Body of pancreas (tissue), 4 donors: Measurements from ENCODE around the gene GLOD5. TPM values are rescaled to one million over a fixed set of nuclear protein-coding genes. Genes with fewer than 3 reads are reported as not detected.
A peak's percentile ranks its signal among the peaks of the same experiment; 100 is the strongest.

Source experiments
- ATAC-seq: fragments of 150-250 bp; one replicate; pipeline ENCODE4 v1.9.1; 2016
- DNase-seq, 4 donors: peaks; one replicate each; pipeline ENCODE4 v3.0.0-alpha.2; 2019
- H3K27ac ChIP-seq, 4 donors: fragments of 200-600 bp; sonication (generic); 1 replicate in 3 of 4; 2 replicates in 1 of 4; pipeline versions ENCODE4 v1.5.1 to v1.6.1; 2016 to 2019; ENCODE audit warnings: mild to moderate bottlenecking in 1 of 4, mixed read lengths in 1 of 4, moderate library complexity in 1 of 4
- H3K27me3 ChIP-seq, 2 donors: fragments of 200-600 bp; sonication (generic); one replicate each; pipeline ENCODE4 v1.6.0; 2016; ENCODE audit warnings: mild to moderate bottlenecking in 1 of 2
- H3K36me3 ChIP-seq, 2 donors: fragments of 200-600 bp; sonication (generic); replicated peaks in 1 of 2; 2 replicates each; pipeline ENCODE4 v1.5.1; 2016; ENCODE audit warnings: low read depth in 2 of 2; ENCODE audit not compliant: insufficient read depth in 1 of 2
- H3K4me1 ChIP-seq: fragments of 200-600 bp; sonication (generic); one replicate; pipeline ENCODE4 v1.6.0; 2016
- H3K4me3 ChIP-seq, 2 donors: fragments of 200-600 bp; sonication (generic); 1 replicate in 1 of 2; 2 replicates in 1 of 2; pipeline ENCODE4 v1.5.1; 2016 to 2019
- H3K9me3 ChIP-seq, 3 donors: fragments of 200-600 bp; sonication (generic); 1 replicate in 2 of 3; 2 replicates in 1 of 3; pipeline ENCODE4 v1.5.1; 2016
- POLR2A ChIP-seq, 3 donors: fragments of 450-650 bp; IDR thresholded peaks; one replicate each; pipeline ENCODE4 v1.6.1; 2016; ENCODE audit warnings: antibody characterized with exemption in 3 of 3, mild to moderate bottlenecking in 2 of 3
- WGBS, 2 donors: methylation state at CpG; one replicate each; pipeline ENCODE4 v1.1.5; 2017; 5-methylcytosine and 5-hydroxymethylcytosine counted together
- intact Hi-C: fragments of 100-400 bp; cut with DNase I; formaldehyde crosslinking; loops from one replicate; pipeline ENCODE4 v1.15.1; 2023
- total RNA-seq, 2 donors: library from RNA; depleted of rRNA; stranded (reverse); fragments of >200 nt; gene quantifications; one replicate each; pipeline ENCODE4 v1.1.0, GENCODE V29; 2016
- TF ChIP-seq, protein P1 (sequence below), 7 experiments: fragments of 450-650 bp in 4 of 7; fragments of 200-600 bp in 3 of 7; sonication (generic) in 3 of 7; IDR thresholded peaks; one replicate each; pipeline ENCODE4 v1.5.1; 2016 to 2019; ENCODE audit warnings: antibody characterized with exemption in 7 of 7

The GLOD5 gene
- total RNA-seq, 2 donors from 2014 or later: not detected

DNA sequence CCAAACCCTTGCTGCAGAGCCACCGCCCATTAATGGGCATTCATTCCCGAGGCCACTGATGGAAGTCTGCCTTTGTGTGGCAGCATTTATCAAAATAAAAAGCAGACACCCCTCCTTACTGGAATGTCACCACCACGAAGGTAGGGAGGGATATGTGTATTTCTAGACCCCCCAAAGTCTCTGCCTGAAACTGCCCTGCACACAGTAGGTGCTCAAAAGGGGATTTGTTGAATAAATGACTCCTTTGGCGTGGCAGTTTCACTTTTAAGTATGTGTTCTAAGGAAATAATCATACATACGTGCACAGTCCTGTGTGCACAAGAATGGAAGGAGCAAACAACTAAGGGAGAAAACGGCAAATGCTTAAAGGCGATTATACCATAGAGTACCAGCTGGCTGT is 23.6 kb upstream of the GLOD5 start:
- no peak for TF ChIP-seq POLR2A (IDR thresholded peaks at IDR 0.05)
- TF ChIP-seq, protein P1, sequence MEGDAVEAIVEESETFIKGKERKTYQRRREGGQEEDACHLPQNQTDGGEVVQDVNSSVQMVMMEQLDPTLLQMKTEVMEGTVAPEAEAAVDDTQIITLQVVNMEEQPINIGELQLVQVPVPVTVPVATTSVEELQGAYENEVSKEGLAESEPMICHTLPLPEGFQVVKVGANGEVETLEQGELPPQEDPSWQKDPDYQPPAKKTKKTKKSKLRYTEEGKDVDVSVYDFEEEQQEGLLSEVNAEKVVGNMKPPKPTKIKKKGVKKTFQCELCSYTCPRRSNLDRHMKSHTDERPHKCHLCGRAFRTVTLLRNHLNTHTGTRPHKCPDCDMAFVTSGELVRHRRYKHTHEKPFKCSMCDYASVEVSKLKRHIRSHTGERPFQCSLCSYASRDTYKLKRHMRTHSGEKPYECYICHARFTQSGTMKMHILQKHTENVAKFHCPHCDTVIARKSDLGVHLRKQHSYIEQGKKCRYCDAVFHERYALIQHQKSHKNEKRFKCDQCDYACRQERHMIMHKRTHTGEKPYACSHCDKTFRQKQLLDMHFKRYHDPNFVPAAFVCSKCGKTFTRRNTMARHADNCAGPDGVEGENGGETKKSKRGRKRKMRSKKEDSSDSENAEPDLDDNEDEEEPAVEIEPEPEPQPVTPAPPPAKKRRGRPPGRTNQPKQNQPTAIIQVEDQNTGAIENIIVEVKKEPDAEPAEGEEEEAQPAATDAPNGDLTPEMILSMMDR (IDR thresholded peaks at IDR 0.05): no peak
- no peak for ATAC-seq
- WGBS, 2 donors: 42 to 67% methylated on average over 4 to 7 of the region's 7 CpGs
- Histone ChIP-seq H3K9me3 (no peaks in the 10 kb centered on the region), H3K27me3 (no peaks in the 10 kb centered on the region), H3K4me3 (no peak overlapping the region), H3K27ac (peak overlapping the region; percentile 74 to 93 (median 86)), H3K36me3 (no peaks in the 10 kb centered on the region), H3K4me1 (peaks cover 5% of the 10 kb centered on the region)
- intact Hi-C loops: no loop called here
- no peak for DNase-seq

DNA sequence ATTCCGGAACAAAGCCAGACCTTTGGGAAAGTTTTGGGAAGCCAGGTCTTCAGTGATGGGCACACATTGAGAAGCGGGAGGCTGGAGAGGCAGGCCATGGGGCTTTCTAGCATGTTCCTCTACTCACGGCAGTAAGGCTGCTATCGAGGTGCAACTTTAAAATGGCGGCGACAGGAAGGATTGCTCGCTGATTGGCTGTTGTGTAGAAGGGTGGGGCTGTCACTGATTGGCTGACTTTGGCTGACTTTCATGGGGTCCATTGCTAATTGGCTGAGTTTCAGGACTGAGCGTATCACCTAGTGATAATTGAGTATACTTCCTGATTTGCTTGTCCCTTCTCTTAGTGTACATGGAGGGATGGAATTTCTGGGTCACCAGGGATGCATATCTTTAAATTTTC is 19.7 kb upstream of the GLOD5 start:
- intact Hi-C loops: no loop called here
- Histone ChIP-seq H3K27ac (no peak overlapping the region), H3K4me1 (peaks cover 5% of the 10 kb centered on the region), H3K27me3 (no peaks in the 10 kb centered on the region), H3K36me3 (no peaks in the 10 kb centered on the region), H3K4me3 (no peak overlapping the region), H3K9me3 (no peaks in the 10 kb centered on the region)
- TF ChIP-seq POLR2A (IDR thresholded peaks at IDR 0.05): no peak
- TF ChIP-seq, protein P1 (IDR thresholded peaks at IDR 0.05): no peak
- no peak for DNase-seq
- ATAC-seq: no peak
- WGBS, 2 donors: 87 to 92% methylated on average over 6 to 8 of the region's 8 CpGs

DNA sequence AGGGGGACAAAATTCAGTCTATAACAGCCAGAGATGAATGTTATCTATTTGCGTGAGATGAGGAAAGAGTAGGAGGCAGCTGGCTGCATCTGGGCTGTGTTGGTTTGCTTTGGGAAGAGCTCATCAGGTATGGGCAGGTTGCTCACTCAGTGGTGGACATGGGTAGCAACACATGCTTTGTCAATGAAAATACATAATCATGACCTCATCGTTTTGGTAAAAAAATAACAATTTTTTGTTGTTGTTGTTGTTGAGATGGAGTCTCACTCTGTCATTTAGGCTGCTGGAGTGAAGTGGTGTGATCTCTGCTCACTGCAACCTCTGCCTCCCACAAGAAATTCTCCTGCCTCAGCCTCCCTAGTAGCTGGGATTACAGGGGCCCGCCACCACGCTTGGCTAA is 16.3 kb upstream of the GLOD5 start:
- TF ChIP-seq, protein P1 (IDR thresholded peaks at IDR 0.05): no peak
- no peaks in the 10 kb centered on the region for H3K4me1 ChIP-seq
- no peak overlapping the region for H3K27ac ChIP-seq
- 62 to 88% methylated on average over 4 of the region's 4 CpGs for WGBS, 2 donors
- ATAC-seq: no peak
- no peaks in the 10 kb centered on the region for H3K36me3 ChIP-seq
- no peak for DNase-seq
- H3K4me3 ChIP-seq: no peak overlapping the region
- no peaks in the 10 kb centered on the region for H3K27me3 ChIP-seq
- intact Hi-C loops: no loop called here
- H3K9me3 ChIP-seq: no peaks in the 10 kb centered on the region

DNA sequence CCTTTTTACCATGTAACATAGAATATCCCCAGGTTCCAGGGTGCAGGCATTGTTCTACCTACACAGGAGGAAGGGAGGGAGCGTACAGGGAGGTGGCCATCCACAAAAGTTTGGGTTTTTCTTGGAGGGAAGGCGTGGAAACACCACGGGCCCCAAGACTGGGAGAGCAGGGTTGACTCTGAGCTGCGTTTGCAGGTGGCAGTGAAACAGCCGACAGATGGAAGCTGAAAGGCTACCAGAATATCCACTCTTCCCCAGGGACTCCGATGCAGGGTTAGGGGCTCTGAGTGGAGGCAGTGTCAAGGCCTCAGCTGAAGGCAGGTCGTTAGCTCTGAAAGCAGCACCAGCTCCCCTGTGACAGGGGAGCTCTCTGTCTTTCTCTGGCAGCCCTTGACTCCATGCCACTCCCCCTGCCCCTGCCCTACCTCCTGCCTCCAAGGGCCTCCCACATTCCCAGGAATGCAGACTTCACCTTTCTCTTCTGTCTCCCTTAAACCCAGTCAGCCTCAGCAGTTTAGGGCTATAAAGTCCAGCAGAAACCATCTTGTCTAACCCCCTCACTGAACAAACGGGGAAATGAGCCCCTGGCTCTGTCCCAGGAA is 14.0 kb upstream of the GLOD5 start:
- ATAC-seq: no peak
- Histone ChIP-seq H3K27me3 (no peaks in the 10 kb centered on the region), H3K9me3 (no peaks in the 10 kb centered on the region), H3K4me1 (no peaks in the 10 kb centered on the region), H3K27ac (no peak overlapping the region), H3K36me3 (no peaks in the 10 kb centered on the region), H3K4me3 (no peak overlapping the region)
- WGBS, 2 donors: 53 to 62% methylated on average over 3 to 7 of the region's 8 CpGs
- DNase-seq: no peak
- TF ChIP-seq POLR2A (IDR thresholded peaks at IDR 0.05): no peak
- TF ChIP-seq, protein P1 (IDR thresholded peaks at IDR 0.05): no peak
- intact Hi-C loops: no loop called here

DNA sequence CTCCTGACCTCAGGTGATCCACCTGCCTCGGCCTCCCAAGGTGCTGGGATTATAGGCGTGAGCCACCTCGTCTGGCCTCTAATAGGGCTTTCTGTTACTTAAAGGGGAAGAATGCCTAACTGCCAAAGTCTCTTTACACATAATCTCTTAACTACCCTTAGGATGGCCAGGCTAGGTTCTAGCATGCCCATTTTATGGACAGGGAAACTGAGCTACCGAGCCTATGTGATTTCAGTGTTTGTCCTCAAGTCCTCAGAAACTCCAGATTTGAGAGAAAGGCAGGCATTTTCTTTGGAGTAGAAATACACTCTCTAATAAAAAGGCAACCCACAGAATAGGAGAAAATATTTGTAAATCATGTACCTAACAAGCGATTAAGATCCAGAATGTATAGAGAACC is 12.4 kb upstream of the GLOD5 start:
- H3K27me3 ChIP-seq: no peaks in the 10 kb centered on the region
- H3K27ac ChIP-seq: no peak overlapping the region
- no peaks in the 10 kb centered on the region for H3K9me3 ChIP-seq
- WGBS, 2 donors: 74 to 91% methylated on average over 4 of the region's 5 CpGs
- no peaks in the 10 kb centered on the region for H3K36me3 ChIP-seq
- TF ChIP-seq POLR2A (IDR thresholded peaks at IDR 0.05): no peak
- TF ChIP-seq, protein P1 (IDR thresholded peaks at IDR 0.05): no peak
- no peak overlapping the region for H3K4me3 ChIP-seq
- H3K4me1 ChIP-seq: no peaks in the 10 kb centered on the region
- intact Hi-C loops: no loop called here
- ATAC-seq (no peak), DNase-seq (no peak)
